ENCODE measurements around the gene KSR2. TPM values are rescaled to one million over a fixed set of nuclear protein-coding genes. Genes with fewer than 3 reads are reported as not detected.

Gene KSR2
- polyA plus RNA-seq, 2 donors: 0.01 to 0.04 TPM

- Histone ChIP-seq H3K27me3 (ENCODE audit: control insufficient read depth in 1 of 2, insufficient read depth in 2 of 2, low read length in 2 of 2) (no peaks in the 10 kb centered on the region), H3K4me1 (ENCODE audit: control insufficient read depth in 2 of 2, insufficient read depth in 2 of 2, low read length in 1 of 2) (peaks cover 0 to 4% of the 10 kb centered on the region in 2 donors), H3K4me3 (ENCODE audit: low read depth in 1 of 2, low read length in 2 of 2) (no peak overlapping the region), H3K27ac (ENCODE audit: low read depth in 2 of 2, low read length in 1 of 2) (no peak overlapping the region), H3K9me3 (ENCODE audit: control insufficient read depth in 2 of 2, insufficient read depth in 1 of 2, low read depth in 1 of 2, low read length in 1 of 2) (peaks cover 0 to 2% of the 10 kb centered on the region in 2 donors), H3K36me3 (ENCODE audit: control insufficient read depth in 2 of 2, insufficient read depth in 2 of 2, low read length in 1 of 2) (no peaks in the 10 kb centered on the region)
- 14 to 25% methylated on average over 12 of the region's 12 CpGs for WGBS, 2 donors
These were observed 385.0 kb downstream of the KSR2 start for GRCh38 chr12:117583677-117584225.

DNA sequence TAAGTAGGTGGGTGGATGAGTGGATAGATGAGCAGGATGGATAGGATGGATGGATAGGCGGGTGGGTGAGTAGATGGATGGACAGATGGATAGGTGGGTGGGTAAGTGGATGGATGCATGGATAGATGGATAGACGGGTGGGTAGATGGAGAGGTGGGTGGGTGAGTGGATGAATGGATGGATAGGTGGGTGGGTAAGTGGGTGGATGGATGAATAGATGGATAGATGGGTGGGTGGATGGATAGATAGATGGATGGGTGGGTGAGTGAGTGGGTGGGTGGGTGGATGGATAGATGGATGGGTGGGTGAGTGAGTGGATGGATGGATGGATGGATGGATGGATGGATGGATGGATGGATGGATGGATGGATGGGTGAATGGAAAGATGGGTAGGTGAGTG, 385.7 kb downstream of the KSR2 start:
- WGBS, 2 donors: 82 to 87% methylated on average over 2 of the region's 2 CpGs
- peaks cover 0 to 2% of the 10 kb centered on the region in 2 donors for H3K9me3 ChIP-seq (ENCODE audit: control insufficient read depth in 2 of 2, insufficient read depth in 1 of 2, low read depth in 1 of 2, low read length in 1 of 2)

GRCh38 chr12:117582135-117582784, 386.5 kb downstream of the KSR2 start:
- Histone ChIP-seq H3K27ac (ENCODE audit: low read depth in 2 of 2, low read length in 1 of 2) (no peak overlapping the region), H3K27me3 (ENCODE audit: control insufficient read depth in 1 of 2, insufficient read depth in 2 of 2, low read length in 2 of 2) (no peaks in the 10 kb centered on the region)
- WGBS, 2 donors: 38 to 51% methylated on average over 10 of the region's 10 CpGs

More for the DNA sequence above, 385.7 kb downstream of the KSR2 start:
- Histone ChIP-seq H3K27ac (ENCODE audit: low read depth in 2 of 2, low read length in 1 of 2) (no peak overlapping the region), H3K4me3 (ENCODE audit: low read depth in 1 of 2, low read length in 2 of 2) (no peak overlapping the region), H3K4me1 (ENCODE audit: control insufficient read depth in 2 of 2, insufficient read depth in 2 of 2, low read length in 1 of 2) (peaks cover 0 to 4% of the 10 kb centered on the region in 2 donors), H3K36me3 (ENCODE audit: control insufficient read depth in 2 of 2, insufficient read depth in 2 of 2, low read length in 1 of 2) (no peaks in the 10 kb centered on the region), H3K27me3 (ENCODE audit: control insufficient read depth in 1 of 2, insufficient read depth in 2 of 2, low read length in 2 of 2) (no peaks in the 10 kb centered on the region)

DNA sequence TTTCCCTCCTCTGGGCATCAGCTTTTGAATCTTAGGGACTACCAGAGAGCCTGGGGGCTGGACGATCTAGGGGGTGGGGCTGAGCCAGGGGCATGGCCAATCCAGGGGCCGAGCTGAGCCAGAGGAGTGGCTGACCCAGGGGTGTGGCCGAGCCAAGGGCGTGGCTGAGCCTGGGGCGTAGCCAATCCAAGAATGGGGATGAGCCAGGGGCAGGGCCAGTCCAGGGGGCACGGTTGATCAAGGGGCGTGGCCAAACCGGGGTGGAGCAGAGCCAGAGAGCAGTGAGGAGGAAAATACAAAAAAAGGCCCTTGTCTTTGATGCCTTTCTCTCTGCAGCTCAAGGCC, 388.1 kb downstream of the KSR2 start:
- no peak overlapping the region for H3K4me3 ChIP-seq (ENCODE audit: low read depth in 1 of 2, low read length in 2 of 2)
- H3K27me3 ChIP-seq (ENCODE audit: control insufficient read depth in 1 of 2, insufficient read depth in 2 of 2, low read length in 2 of 2): no peaks in the 10 kb centered on the region
- H3K9me3 ChIP-seq (ENCODE audit: control insufficient read depth in 2 of 2, insufficient read depth in 1 of 2, low read depth in 1 of 2, low read length in 1 of 2): peaks cover 0 to 2% of the 10 kb centered on the region in 2 donors
- H3K27ac ChIP-seq (ENCODE audit: low read depth in 2 of 2, low read length in 1 of 2): no peak overlapping the region
- WGBS, 2 donors: 19 to 24% methylated on average over 8 of the region's 8 CpGs
- H3K36me3 ChIP-seq (ENCODE audit: control insufficient read depth in 2 of 2, insufficient read depth in 2 of 2, low read length in 1 of 2): no peaks in the 10 kb centered on the region
- H3K4me1 ChIP-seq (ENCODE audit: control insufficient read depth in 2 of 2, insufficient read depth in 2 of 2, low read length in 1 of 2): peaks cover 0 to 4% of the 10 kb centered on the region in 2 donors

More at GRCh38 chr12:117582135-117582784, 386.5 kb downstream of the KSR2 start:
- Histone ChIP-seq H3K9me3 (ENCODE audit: control insufficient read depth in 2 of 2, insufficient read depth in 1 of 2, low read depth in 1 of 2, low read length in 1 of 2) (peaks cover 0 to 2% of the 10 kb centered on the region in 2 donors), H3K36me3 (ENCODE audit: control insufficient read depth in 2 of 2, insufficient read depth in 2 of 2, low read length in 1 of 2) (no peaks in the 10 kb centered on the region), H3K4me1 (ENCODE audit: control insufficient read depth in 2 of 2, insufficient read depth in 2 of 2, low read length in 1 of 2) (peaks cover 0 to 4% of the 10 kb centered on the region in 2 donors), H3K4me3 (ENCODE audit: low read depth in 1 of 2, low read length in 2 of 2) (no peak overlapping the region)

DNA sequence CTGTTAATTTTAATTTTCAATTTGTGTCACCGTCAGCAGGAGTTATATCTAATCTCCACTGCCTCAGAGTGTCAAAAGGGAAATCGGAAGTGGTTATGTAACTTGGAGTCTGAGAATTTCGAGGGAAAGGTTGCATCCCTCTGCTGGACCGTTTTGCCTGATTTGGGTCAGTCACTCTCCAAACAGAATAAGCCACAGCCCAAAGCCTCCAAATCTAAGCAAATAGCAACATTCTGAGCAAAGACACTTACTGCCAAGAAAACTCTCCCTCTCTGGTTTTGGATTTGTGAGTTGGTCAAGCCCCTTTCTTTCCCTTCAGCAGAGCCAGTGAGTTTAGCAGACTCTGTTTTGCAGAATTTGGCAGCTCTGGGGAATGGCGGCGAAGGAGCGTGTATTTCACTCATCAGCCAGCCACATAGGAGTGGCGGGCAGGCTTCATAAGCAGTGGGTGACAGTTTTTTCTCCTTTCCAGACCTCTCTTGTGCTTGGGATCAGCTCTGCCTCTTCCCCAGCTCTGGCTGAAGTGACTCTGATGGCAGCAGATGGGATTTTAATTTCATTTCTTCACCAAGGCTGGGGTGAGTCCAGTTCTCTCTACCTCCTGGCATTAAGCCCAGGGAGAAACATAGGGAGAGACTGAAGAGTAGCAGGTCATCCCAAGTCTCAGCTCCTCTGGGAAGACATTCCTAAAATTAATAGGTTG, 388.6 kb downstream of the KSR2 start:
- no peaks in the 10 kb centered on the region for H3K27me3 ChIP-seq (ENCODE audit: control insufficient read depth in 1 of 2, insufficient read depth in 2 of 2, low read length in 2 of 2)
- WGBS, 2 donors: 53 to 62% methylated on average over 8 of the region's 8 CpGs
- H3K4me1 ChIP-seq (ENCODE audit: control insufficient read depth in 2 of 2, insufficient read depth in 2 of 2, low read length in 1 of 2): peaks cover 0 to 4% of the 10 kb centered on the region in 2 donors
- H3K27ac ChIP-seq (ENCODE audit: low read depth in 2 of 2, low read length in 1 of 2): no peak overlapping the region
- H3K9me3 ChIP-seq (ENCODE audit: control insufficient read depth in 2 of 2, insufficient read depth in 1 of 2, low read depth in 1 of 2, low read length in 1 of 2): peaks cover 0 to 2% of the 10 kb centered on the region in 2 donors
- no peaks in the 10 kb centered on the region for H3K36me3 ChIP-seq (ENCODE audit: control insufficient read depth in 2 of 2, insufficient read depth in 2 of 2, low read length in 1 of 2)
- H3K4me3 ChIP-seq (ENCODE audit: low read depth in 1 of 2, low read length in 2 of 2): no peak overlapping the region

DNA sequence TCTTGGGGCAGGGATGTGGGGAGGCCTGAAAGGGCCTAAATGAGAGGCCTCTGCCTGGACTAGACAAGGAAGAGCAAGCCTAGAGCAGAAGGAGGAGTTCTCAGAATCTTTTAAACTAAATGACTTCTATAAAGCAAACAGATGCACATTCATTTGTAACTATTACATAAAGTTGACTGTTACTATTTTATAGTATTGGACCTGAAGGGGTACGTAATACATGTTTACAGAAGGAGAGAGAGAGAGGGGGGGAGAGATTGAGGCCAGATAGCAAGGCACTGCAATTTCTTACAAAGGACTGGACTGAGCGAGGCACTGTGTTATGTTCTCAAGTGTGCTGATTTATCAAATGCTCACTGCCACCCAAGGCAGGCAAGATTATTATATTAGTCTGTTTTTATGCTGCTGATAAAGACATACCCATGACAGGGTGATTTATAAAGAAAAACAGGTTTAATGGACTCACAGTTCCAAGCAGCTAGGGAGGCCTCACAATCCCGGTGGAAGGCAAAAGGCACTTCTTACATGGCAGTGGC, 391.6 kb downstream of the KSR2 start:
- Histone ChIP-seq H3K4me1 (ENCODE audit: control insufficient read depth in 2 of 2, insufficient read depth in 2 of 2, low read length in 1 of 2) (peaks cover 0 to 2% of the 10 kb centered on the region in 2 donors), H3K27ac (ENCODE audit: low read depth in 2 of 2, low read length in 1 of 2) (no peak overlapping the region), H3K9me3 (ENCODE audit: control insufficient read depth in 2 of 2, insufficient read depth in 1 of 2, low read depth in 1 of 2, low read length in 1 of 2) (peaks cover 0 to 2% of the 10 kb centered on the region in 2 donors), H3K4me3 (ENCODE audit: low read depth in 1 of 2, low read length in 2 of 2) (no peak overlapping the region), H3K36me3 (ENCODE audit: control insufficient read depth in 2 of 2, insufficient read depth in 2 of 2, low read length in 1 of 2) (no peaks in the 10 kb centered on the region), H3K27me3 (ENCODE audit: control insufficient read depth in 1 of 2, insufficient read depth in 2 of 2, low read length in 2 of 2) (no peaks in the 10 kb centered on the region)
- 68 to 81% methylated on average over 3 of the region's 3 CpGs for WGBS, 2 donors

DNA sequence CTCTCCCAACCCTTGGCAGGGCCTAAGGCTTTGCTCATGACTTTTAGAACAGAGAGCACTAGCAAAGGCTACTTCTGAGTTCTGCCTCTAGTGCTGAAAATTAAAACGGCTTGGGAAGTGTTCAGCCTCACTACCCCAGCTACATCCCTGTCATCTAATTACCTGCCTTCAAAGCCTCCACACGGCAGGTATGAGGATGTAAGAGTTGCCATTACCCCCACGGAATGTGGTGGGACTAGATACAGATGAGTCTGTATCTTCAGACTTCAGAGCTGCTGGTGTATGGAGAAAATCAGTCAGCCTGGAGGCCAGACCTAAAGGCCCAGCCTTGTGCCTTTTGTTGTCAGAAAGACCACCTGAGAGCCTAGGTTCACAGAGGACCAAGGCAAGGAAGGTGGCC, 392.7 kb downstream of the KSR2 start:
- Histone ChIP-seq H3K27ac (ENCODE audit: low read depth in 2 of 2, low read length in 1 of 2) (no peak overlapping the region), H3K9me3 (ENCODE audit: control insufficient read depth in 2 of 2, insufficient read depth in 1 of 2, low read depth in 1 of 2, low read length in 1 of 2) (peaks cover 0 to 2% of the 10 kb centered on the region in 2 donors), H3K27me3 (ENCODE audit: control insufficient read depth in 1 of 2, insufficient read depth in 2 of 2, low read length in 2 of 2) (no peaks in the 10 kb centered on the region), H3K36me3 (ENCODE audit: control insufficient read depth in 2 of 2, insufficient read depth in 2 of 2, low read length in 1 of 2) (no peaks in the 10 kb centered on the region), H3K4me1 (ENCODE audit: control insufficient read depth in 2 of 2, insufficient read depth in 2 of 2, low read length in 1 of 2) (no peaks in the 10 kb centered on the region), H3K4me3 (ENCODE audit: low read depth in 1 of 2, low read length in 2 of 2) (no peak overlapping the region)
- whole genome bisulfite sequencing, 2 donors: 82 to 88% methylated on average over 3 of the region's 3 CpGs

DNA sequence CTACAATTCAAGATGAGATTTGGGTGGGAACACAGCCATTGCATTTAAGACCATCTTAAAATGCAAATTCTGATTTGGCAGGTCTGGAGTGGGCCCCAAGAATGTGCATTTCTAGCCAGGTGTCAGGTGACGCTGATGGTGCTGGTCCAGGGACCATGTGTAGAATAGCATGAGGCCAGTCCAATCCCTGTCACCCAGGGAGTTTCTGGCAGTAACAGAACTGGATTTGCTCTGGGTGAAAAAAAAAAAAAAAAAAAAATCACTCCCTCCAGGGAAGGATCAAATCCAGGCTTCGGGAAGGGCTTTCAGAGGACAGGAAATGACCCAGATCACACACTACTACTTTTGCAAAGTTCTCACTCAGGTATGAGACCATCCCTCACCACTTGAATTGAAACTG, 394.1 kb downstream of the KSR2 start:
- H3K27me3 ChIP-seq (ENCODE audit: control insufficient read depth in 1 of 2, insufficient read depth in 2 of 2, low read length in 2 of 2): no peaks in the 10 kb centered on the region
- 71 to 72% methylated on average over 2 of the region's 2 CpGs for WGBS, 2 donors
- no peaks in the 10 kb centered on the region for H3K36me3 ChIP-seq (ENCODE audit: control insufficient read depth in 2 of 2, insufficient read depth in 2 of 2, low read length in 1 of 2)

DNA sequence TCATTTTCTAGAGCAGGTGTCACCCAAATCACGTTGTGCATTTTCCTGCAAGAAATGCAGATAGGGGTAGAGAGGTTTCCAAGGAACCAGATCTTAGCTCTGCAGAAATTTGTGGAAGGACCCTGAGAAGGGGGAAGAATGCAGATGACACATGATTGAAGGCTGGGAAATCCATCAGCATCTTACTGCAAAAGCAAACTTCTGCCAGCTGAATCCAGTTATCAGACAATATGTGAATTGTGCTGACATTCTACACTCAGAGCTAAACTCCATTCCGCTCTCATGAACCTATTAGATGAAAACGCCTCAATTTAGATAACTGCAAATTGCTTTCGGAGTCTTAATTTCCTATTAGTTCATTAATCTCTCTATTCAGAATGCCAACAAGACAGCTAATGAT, 396.0 kb downstream of the KSR2 start:
- no peaks in the 10 kb centered on the region for H3K36me3 ChIP-seq (ENCODE audit: control insufficient read depth in 2 of 2, insufficient read depth in 2 of 2, low read length in 1 of 2)
- H3K4me1 ChIP-seq (ENCODE audit: control insufficient read depth in 2 of 2, insufficient read depth in 2 of 2, low read length in 1 of 2): no peaks in the 10 kb centered on the region
- H3K27me3 ChIP-seq (ENCODE audit: control insufficient read depth in 1 of 2, insufficient read depth in 2 of 2, low read length in 2 of 2): no peaks in the 10 kb centered on the region
- WGBS, 2 donors: 84 to 85% methylated on average over 4 of the region's 4 CpGs
- H3K27ac ChIP-seq (ENCODE audit: low read depth in 2 of 2, low read length in 1 of 2): no peak overlapping the region
- H3K9me3 ChIP-seq (ENCODE audit: control insufficient read depth in 2 of 2, insufficient read depth in 1 of 2, low read depth in 1 of 2, low read length in 1 of 2): no peaks in the 10 kb centered on the region
- no peak overlapping the region for H3K4me3 ChIP-seq (ENCODE audit: low read depth in 1 of 2, low read length in 2 of 2)

More for the DNA sequence above, 394.1 kb downstream of the KSR2 start:
- H3K9me3 ChIP-seq (ENCODE audit: control insufficient read depth in 2 of 2, insufficient read depth in 1 of 2, low read depth in 1 of 2, low read length in 1 of 2): no peaks in the 10 kb centered on the region
- H3K27ac ChIP-seq (ENCODE audit: low read depth in 2 of 2, low read length in 1 of 2): no peak overlapping the region
- no peaks in the 10 kb centered on the region for H3K4me1 ChIP-seq (ENCODE audit: control insufficient read depth in 2 of 2, insufficient read depth in 2 of 2, low read length in 1 of 2)
- H3K4me3 ChIP-seq (ENCODE audit: low read depth in 1 of 2, low read length in 2 of 2): no peak overlapping the region

All from esophagus (tissue), 2 donors.